Sigmoid colon (tissue), 4 donors: ENCODE measurements around the gene MARF1.

Experiments used
- POLR2A ChIP-seq, 2 donors: fragments of 450-650 bp; IDR thresholded peaks; one replicate each; pipeline ENCODE4 v1.6.1; 2016; ENCODE audit warnings: antibody characterized with exemption in 2 of 2, mild to moderate bottlenecking in 2 of 2, moderate library complexity in 2 of 2
- POLR2AphosphoS5 ChIP-seq, 4 donors: sonication (generic); formaldehyde crosslinking; IDR thresholded peaks; one replicate each; pipeline ENCODE4 v1.6.1; 2017; ENCODE audit warnings: antibody characterized with exemption in 4 of 4

GRCh38 chr16:15575293-15576049, 67.5 kb downstream of the MARF1 start:
- no peak for TF ChIP-seq POLR2A (IDR thresholded peaks at IDR 0.05)
- no peak for TF ChIP-seq POLR2AphosphoS5 (IDR thresholded peaks at IDR 0.05)
